HG02623 (cell line): ENCODE measurements around the gene CYSLTR1.
"Not testable (repeated sequence)": the region's sequence is repeated elsewhere in the genome, so short reads cannot be mapped to it uniquely, and the experiment has no call there.

Source experiments
- ATAC-seq: cut with Tn5 transposase; IDR thresholded peaks from one replicate; pipeline ENCODE4 v1.9.1; 2021; ENCODE audit warnings: moderate library complexity; ENCODE audit not compliant: unreplicated experiment

The CYSLTR1 gene

GRCh38 chrX:78327370-78328086 is at the start of gene CYSLTR1:
TSS of gene CYSLTR1 (minus strand) at chrX:78327611. CDS start at chrX:78273746, 53,865 bp downstream.
- ATAC-seq = peak; percentile 43

GRCh38 chrX:78377186-78377585 is 49.8 kb upstream of the CYSLTR1 start:
- no peak for ATAC-seq

- ATAC-seq = peak; percentile 40
These were observed 48.5 kb upstream of the CYSLTR1 start for GRCh38 chrX:78375894-78376293.

- no peak for ATAC-seq
These were observed 39.2 kb upstream of the CYSLTR1 start for GRCh38 chrX:78366576-78366975.

GRCh38 chrX:78357342-78358055 is 30.1 kb upstream of the CYSLTR1 start:
- ATAC-seq = no peak

GRCh38 chrX:78333521-78333920 is 6.1 kb upstream of the CYSLTR1 start:
- ATAC-seq = peak; percentile 68

GRCh38 chrX:78331708-78332107 is 4.3 kb upstream of the CYSLTR1 start:
- no peak for ATAC-seq

GRCh38 chrX:78330540-78330939 is 3.1 kb upstream of the CYSLTR1 start:
- ATAC-seq = no peak

- ATAC-seq = no peak
These were observed 2.7 kb upstream of the CYSLTR1 start for GRCh38 chrX:78330068-78330467.

GRCh38 chrX:78329486-78329885 is 2.1 kb upstream of the CYSLTR1 start:
- no peak for ATAC-seq

GRCh38 chrX:78326401-78326800 is 1.0 kb downstream of the CYSLTR1 start:
- ATAC-seq = no peak

GRCh38 chrX:78322863-78323262 is 4.5 kb downstream of the CYSLTR1 start:
- peak; percentile 35 for ATAC-seq

- ATAC-seq = peak; percentile 90
These were observed 5.6 kb downstream of the CYSLTR1 start for GRCh38 chrX:78321809-78322208.

- no peak for ATAC-seq
These were observed 11.1 kb downstream of the CYSLTR1 start for GRCh38 chrX:78316265-78316664.

- no peak for ATAC-seq
These were observed 11.7 kb downstream of the CYSLTR1 start for GRCh38 chrX:78315745-78316144.

- peak; percentile 86 for ATAC-seq
These were observed 12.8 kb downstream of the CYSLTR1 start for GRCh38 chrX:78314561-78314960.

- ATAC-seq = no peak
These were observed 13.9 kb downstream of the CYSLTR1 start for GRCh38 chrX:78313526-78313925.

GRCh38 chrX:78307665-78308064 is 19.7 kb downstream of the CYSLTR1 start:
- ATAC-seq = no peak

- ATAC-seq = no peak
These were observed 24.3 kb downstream of the CYSLTR1 start for GRCh38 chrX:78303086-78303485.

- not testable (repeated sequence) for ATAC-seq
These were observed 26.5 kb downstream of the CYSLTR1 start for GRCh38 chrX:78300933-78301332.

GRCh38 chrX:78283511-78283910 is 43.9 kb downstream of the CYSLTR1 start:
- no peak for ATAC-seq

- no peak for ATAC-seq
These were observed 90.3 kb downstream of the CYSLTR1 start for GRCh38 chrX:78237127-78237526.
